ENCODE data around the gene MRPL12.

DNA sequence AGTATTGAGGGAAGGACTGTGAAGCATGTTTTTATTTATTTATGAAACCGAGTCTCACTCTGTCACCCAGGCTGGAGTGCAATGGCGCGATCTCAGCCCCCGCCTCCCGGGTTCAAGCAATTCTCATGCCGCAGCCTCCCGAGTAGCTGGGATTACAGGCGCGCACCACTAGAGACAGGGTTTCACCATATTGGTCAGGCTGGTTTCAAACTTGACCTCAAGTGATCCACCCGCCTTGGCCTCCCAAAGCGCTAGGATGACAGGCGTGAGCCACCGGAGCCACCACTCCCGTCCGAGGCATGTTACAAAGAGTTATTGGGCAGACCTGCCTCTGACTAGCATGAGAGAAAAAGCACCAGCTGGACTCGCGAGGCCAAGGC, 3.1 kb downstream of the MRPL12 start:
- TF ChIP-seq EZH2 (IDR thresholded peaks at IDR 0.05; ENCODE audit: insufficient read depth, poor library complexity, severe bottlenecking) = no peak
- TF ChIP-seq EZH2phosphoT487 (IDR thresholded peaks at IDR 0.05; ENCODE audit: insufficient read depth, low read depth) = no peak

Measured in GM23248 (cell line).